H9 (cell line): ENCODE data around the gene RGS3. TPM values are rescaled to one million over a fixed set of nuclear protein-coding genes. Genes with fewer than 3 reads are reported as not detected.

Experiments
- DNase-seq: peaks from one replicate; pipeline ENCODE4 v3.0.0-alpha.2; 2017
- H2AFZ ChIP-seq: one replicate; pipeline ENCODE4 v1.6.1; 2013; ENCODE audit warnings: mild to moderate bottlenecking, low read length, control low read depth, moderate library complexity
- H2AK5ac ChIP-seq: 2 replicates; pipeline ENCODE4 v1.6.1; 2013; ENCODE audit warnings: low read length, control low read depth, mixed read lengths; ENCODE audit not compliant: insufficient read length
- H2BK120ac ChIP-seq: one replicate; pipeline ENCODE4 v1.6.1; 2013; ENCODE audit warnings: low read depth, mild to moderate bottlenecking, low read length, control low read depth, inconsistent platforms; ENCODE audit not compliant: poor library complexity, severe bottlenecking
- H2BK12ac ChIP-seq: 2 replicates; pipeline ENCODE4 v1.6.1; 2013; ENCODE audit warnings: low read length, control low read depth, mixed read lengths, low read depth; ENCODE audit not compliant: insufficient read length
- H2BK15ac ChIP-seq: 2 replicates; pipeline ENCODE4 v1.6.1; 2013; ENCODE audit warnings: low read depth, low read length, control low read depth
- H2BK20ac ChIP-seq: one replicate; pipeline ENCODE4 v1.6.1; 2013; ENCODE audit warnings: low read depth, mild to moderate bottlenecking, low read length, control low read depth, inconsistent platforms; ENCODE audit not compliant: poor library complexity, severe bottlenecking
- H2BK5ac ChIP-seq: 2 replicates; pipeline ENCODE4 v1.6.1; 2013; ENCODE audit warnings: low read length, control low read depth, mixed read lengths; ENCODE audit not compliant: insufficient read length
- H3K14ac ChIP-seq: 2 replicates; pipeline ENCODE4 v1.6.1; 2013; ENCODE audit warnings: low read length, control low read depth; ENCODE audit not compliant: insufficient read depth
- H3K18ac ChIP-seq: 2 replicates; pipeline ENCODE4 v1.6.1; 2013; ENCODE audit warnings: low read depth, mild to moderate bottlenecking, mixed read lengths, low read length, control low read depth; ENCODE audit not compliant: insufficient read length
- H3K23ac ChIP-seq: 2 replicates; pipeline ENCODE4 v1.6.1; 2013; ENCODE audit warnings: low read length, control low read depth, mixed read lengths, low read depth; ENCODE audit not compliant: insufficient read length
- H3K23me2 ChIP-seq: 2 replicates; pipeline ENCODE4 v1.6.1; 2013; ENCODE audit warnings: low read depth, mild to moderate bottlenecking, mixed read lengths, low read length, control low read depth; ENCODE audit not compliant: insufficient read length, poor library complexity, severe bottlenecking
- H3K27ac ChIP-seq: 2 replicates; pipeline ENCODE4 v1.5.1; 2013; ENCODE audit warnings: low read length, control low read depth, mixed read lengths, low read depth; ENCODE audit not compliant: insufficient read length
- H3K27me3 ChIP-seq: 2 replicates; pipeline ENCODE4 v1.6.1; 2013; ENCODE audit warnings: low read length, control low read depth, inconsistent platforms; ENCODE audit not compliant: insufficient read depth
- H3K4ac ChIP-seq: 2 replicates; pipeline ENCODE4 v1.6.1; 2013; ENCODE audit warnings: low read depth, mild to moderate bottlenecking, control low read depth, inconsistent platforms, low read length, moderate library complexity
- H3K4me1 ChIP-seq: 2 replicates; pipeline ENCODE4 v1.6.1; 2013; ENCODE audit warnings: low read length, control low read depth, inconsistent platforms; ENCODE audit not compliant: insufficient read depth
- H3K4me2 ChIP-seq: 2 replicates; pipeline ENCODE4 v1.6.1; 2013; ENCODE audit warnings: low read length, control low read depth, mixed read lengths; ENCODE audit not compliant: insufficient read length, insufficient read depth
- H3K56ac ChIP-seq: 2 replicates; pipeline ENCODE4 v1.6.1; 2013; ENCODE audit warnings: low read depth, mild to moderate bottlenecking, mixed read lengths, low read length, control low read depth; ENCODE audit not compliant: insufficient read length
- H3K79me1 ChIP-seq: 2 replicates; pipeline ENCODE4 v1.6.1; 2013; ENCODE audit warnings: low read depth, mild to moderate bottlenecking, moderate library complexity, low read length, control low read depth, inconsistent platforms; ENCODE audit not compliant: insufficient read depth, poor library complexity, severe bottlenecking
- H3K79me2 ChIP-seq: 2 replicates; pipeline ENCODE4 v1.6.1; 2013; ENCODE audit warnings: low read length, control low read depth, inconsistent platforms; ENCODE audit not compliant: insufficient read depth
- H3K9ac ChIP-seq: 2 replicates; pipeline ENCODE4 v1.6.1; 2013; ENCODE audit warnings: low read length, control low read depth, mixed read lengths; ENCODE audit not compliant: insufficient read length; ENCODE audit errors: extremely low read depth
- H3K9me3 ChIP-seq: one replicate; pipeline ENCODE4 v1.6.1; 2013; ENCODE audit warnings: low read depth, low read length, inconsistent platforms; ENCODE audit not compliant: control insufficient read depth
- H3T11ph ChIP-seq: one replicate; pipeline ENCODE4 v1.6.1; 2013; ENCODE audit warnings: mild to moderate bottlenecking, low read length, control low read depth, inconsistent platforms
- H4K20me1 ChIP-seq: one replicate; pipeline ENCODE4 v1.6.1; 2013; ENCODE audit not compliant: control insufficient read depth, insufficient read length, insufficient read depth
- H4K5ac ChIP-seq: 2 replicates; pipeline ENCODE4 v1.6.1; 2013; ENCODE audit warnings: low read depth, mild to moderate bottlenecking, mixed read lengths, low read length, control low read depth; ENCODE audit not compliant: insufficient read length
- H4K8ac ChIP-seq: replicated peaks from 2 replicates; pipeline ENCODE4 v1.6.1; 2013; ENCODE audit warnings: low read length, control low read depth, mixed read lengths, low read depth; ENCODE audit not compliant: insufficient read length
- H4K91ac ChIP-seq: 2 replicates; pipeline ENCODE4 v1.6.1; 2013; ENCODE audit warnings: low read depth, mild to moderate bottlenecking, moderate library complexity, mixed read lengths, low read length, control low read depth; ENCODE audit not compliant: insufficient read length
- H3K27ac Mint-ChIP-seq, 3 experiments: 2 replicates in 2 of 3; 3 replicates in 1 of 3; pipeline ENCODE4 v1.8.0; 2020 to 2021; ENCODE audit warnings: mixed read lengths in 3 of 3, mild to moderate bottlenecking in 1 of 3, moderate library complexity in 1 of 3
- H3K27me3 Mint-ChIP-seq: 2 replicates; pipeline ENCODE4 v1.8.0; 2021; ENCODE audit warnings: low read depth, mild to moderate bottlenecking, moderate library complexity, mixed read lengths
- H3K36me3 Mint-ChIP-seq, 3 experiments: 2 replicates in 2 of 3; 3 replicates in 1 of 3; pipeline ENCODE4 v1.8.0; 2020 to 2021; ENCODE audit warnings: low read depth in 3 of 3, mixed read lengths in 3 of 3; ENCODE audit not compliant: insufficient read depth in 1 of 3
- H3K4me1 Mint-ChIP-seq, 2 experiments: 2 replicates each; pipeline ENCODE4 v1.8.0; 2020; ENCODE audit warnings: mixed read lengths in 2 of 2
- H3K4me3 Mint-ChIP-seq, 2 experiments: 2 replicates in 1 of 2; 3 replicates in 1 of 2; pipeline ENCODE4 v1.8.0; 2020 to 2021; ENCODE audit warnings: mild to moderate bottlenecking in 2 of 2, mixed read lengths in 2 of 2, moderate library complexity in 1 of 2
- H3K9me3 Mint-ChIP-seq, 2 experiments: 2 replicates in 1 of 2; 3 replicates in 1 of 2; pipeline ENCODE4 v1.8.0; 2020; ENCODE audit warnings: mild to moderate bottlenecking in 2 of 2, mixed read lengths in 2 of 2, moderate library complexity in 1 of 2
- WGBS: extraction: QIAGEN DNeasy Blood & Tissue Kit; methylation state at CpG from one replicate; pipeline ENCODE4 v1.1.7; 2013; ENCODE audit warnings: missing lambda C conversion rate, low lambda C conversion rate, mixed read lengths; ENCODE audit not compliant: insufficient read length; ENCODE audit errors: extremely low coverage; 5-methylcytosine and 5-hydroxymethylcytosine counted together
- total RNA-seq: library from RNA; stranded (reverse); gene quantifications from 2 replicates; pipeline ENCODE4 v1.2.1, GENCODE V29; 2021
- TF ChIP-seq, protein P1 (sequence below): fragments of 200-600 bp; sonication (generic); conservative IDR thresholded peaks from 3 replicates; pipeline ENCODE4 v1.8.0; 2021; ENCODE audit warnings: antibody characterized with exemption, mild to moderate bottlenecking

Gene RGS3
- total RNA-seq, 1 experiment from 2014 or later = 13.9 TPM

DNA sequence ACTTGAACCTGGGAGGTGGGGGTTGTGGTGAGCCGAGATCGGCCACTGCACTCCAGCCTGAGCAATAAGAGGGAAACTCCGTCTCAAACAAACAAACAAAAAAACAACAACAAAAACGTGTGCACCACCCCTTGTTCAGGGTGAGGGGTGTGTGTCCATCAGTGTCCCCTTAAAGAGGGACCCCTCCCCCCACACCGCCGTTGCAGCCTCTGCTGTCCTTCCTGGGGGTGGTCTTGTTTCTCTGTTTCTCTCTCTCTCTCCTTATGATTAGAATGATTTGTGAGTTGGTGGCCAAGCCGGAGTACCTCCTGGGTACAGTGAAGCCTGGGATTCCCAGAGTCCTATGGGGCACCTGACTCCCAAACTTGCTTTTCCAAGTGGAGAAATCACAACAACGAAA is 49.6 kb downstream of the RGS3 start:
- no peak overlapping the region for H2BK5ac ChIP-seq
- Mint-ChIP-seq H3K4me3 (no peak overlapping the region), H3K4me1 (peaks cover 0 to 10% of the 10 kb centered on the region in 2 experiments; a peak in 2 of 4 replicates), H3K9me3 (no peaks in the 10 kb centered on the region), H3K36me3 (peaks cover 0 to 22% (median 8%) of the 10 kb centered on the region in 3 experiments; a peak in 5 of 7 replicates), H3K27me3 (no peaks in the 10 kb centered on the region), H3K27ac (no peak overlapping the region; a peak in 1 of 7 replicates)
- H2BK20ac ChIP-seq = no peak overlapping the region
- no peak overlapping the region for H3K4me2 ChIP-seq
- no peaks in the 10 kb centered on the region for H3K79me2 ChIP-seq
- no peak overlapping the region for H2BK12ac ChIP-seq
- H4K91ac ChIP-seq = no peak overlapping the region
- TF ChIP-seq, protein P1, sequence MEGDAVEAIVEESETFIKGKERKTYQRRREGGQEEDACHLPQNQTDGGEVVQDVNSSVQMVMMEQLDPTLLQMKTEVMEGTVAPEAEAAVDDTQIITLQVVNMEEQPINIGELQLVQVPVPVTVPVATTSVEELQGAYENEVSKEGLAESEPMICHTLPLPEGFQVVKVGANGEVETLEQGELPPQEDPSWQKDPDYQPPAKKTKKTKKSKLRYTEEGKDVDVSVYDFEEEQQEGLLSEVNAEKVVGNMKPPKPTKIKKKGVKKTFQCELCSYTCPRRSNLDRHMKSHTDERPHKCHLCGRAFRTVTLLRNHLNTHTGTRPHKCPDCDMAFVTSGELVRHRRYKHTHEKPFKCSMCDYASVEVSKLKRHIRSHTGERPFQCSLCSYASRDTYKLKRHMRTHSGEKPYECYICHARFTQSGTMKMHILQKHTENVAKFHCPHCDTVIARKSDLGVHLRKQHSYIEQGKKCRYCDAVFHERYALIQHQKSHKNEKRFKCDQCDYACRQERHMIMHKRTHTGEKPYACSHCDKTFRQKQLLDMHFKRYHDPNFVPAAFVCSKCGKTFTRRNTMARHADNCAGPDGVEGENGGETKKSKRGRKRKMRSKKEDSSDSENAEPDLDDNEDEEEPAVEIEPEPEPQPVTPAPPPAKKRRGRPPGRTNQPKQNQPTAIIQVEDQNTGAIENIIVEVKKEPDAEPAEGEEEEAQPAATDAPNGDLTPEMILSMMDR = no peak
- no peak overlapping the region for H3T11ph ChIP-seq
- no peak overlapping the region for H2BK15ac ChIP-seq
- H3K18ac ChIP-seq = no peak overlapping the region
- no peak overlapping the region for H3K27ac ChIP-seq
- no peak overlapping the region for H4K5ac ChIP-seq
- no peak overlapping the region for H3K9ac ChIP-seq
- H3K4me1 ChIP-seq = no peaks in the 10 kb centered on the region
- DNase-seq = no peak
- no peak overlapping the region for H3K56ac ChIP-seq
- no peak overlapping the region for H3K4ac ChIP-seq
- no peak overlapping the region for H3K14ac ChIP-seq
- H3K23me2 ChIP-seq = no peaks in the 10 kb centered on the region
- no peaks in the 10 kb centered on the region for H3K27me3 ChIP-seq
- H2AK5ac ChIP-seq = no peak overlapping the region
- no peak overlapping the region for H3K23ac ChIP-seq
- H3K79me1 ChIP-seq = no peaks in the 10 kb centered on the region
- no peak overlapping the region for H2BK120ac ChIP-seq
- H3K9me3 ChIP-seq = no peaks in the 10 kb centered on the region
- H2AFZ ChIP-seq = no peak overlapping the region
- WGBS = no CpG with 5 or more reads among the region's 8 CpGs
- H4K8ac ChIP-seq = no peak overlapping the region
- H4K20me1 ChIP-seq = no peaks in the 10 kb centered on the region
